AG10803 (cell line): ENCODE results near the gene ILKAP.

ENCODE experiments used
- DNase-seq: peaks from one replicate; pipeline ENCODE4 v3.0.0; 2010; ENCODE audit warnings: low read depth
- H3K4me3 ChIP-seq: 2 replicates; pipeline ENCODE4 v1.5.1; 2011; ENCODE audit warnings: mild to moderate bottlenecking, low read length, control low read depth
- TF ChIP-seq, protein P1 (sequence below): conservative IDR thresholded peaks from 2 replicates; pipeline ENCODE4 v1.5.1; 2011; ENCODE audit warnings: mild to moderate bottlenecking, low read length, control low read depth, inconsistent platforms

Gene ILKAP

DNA sequence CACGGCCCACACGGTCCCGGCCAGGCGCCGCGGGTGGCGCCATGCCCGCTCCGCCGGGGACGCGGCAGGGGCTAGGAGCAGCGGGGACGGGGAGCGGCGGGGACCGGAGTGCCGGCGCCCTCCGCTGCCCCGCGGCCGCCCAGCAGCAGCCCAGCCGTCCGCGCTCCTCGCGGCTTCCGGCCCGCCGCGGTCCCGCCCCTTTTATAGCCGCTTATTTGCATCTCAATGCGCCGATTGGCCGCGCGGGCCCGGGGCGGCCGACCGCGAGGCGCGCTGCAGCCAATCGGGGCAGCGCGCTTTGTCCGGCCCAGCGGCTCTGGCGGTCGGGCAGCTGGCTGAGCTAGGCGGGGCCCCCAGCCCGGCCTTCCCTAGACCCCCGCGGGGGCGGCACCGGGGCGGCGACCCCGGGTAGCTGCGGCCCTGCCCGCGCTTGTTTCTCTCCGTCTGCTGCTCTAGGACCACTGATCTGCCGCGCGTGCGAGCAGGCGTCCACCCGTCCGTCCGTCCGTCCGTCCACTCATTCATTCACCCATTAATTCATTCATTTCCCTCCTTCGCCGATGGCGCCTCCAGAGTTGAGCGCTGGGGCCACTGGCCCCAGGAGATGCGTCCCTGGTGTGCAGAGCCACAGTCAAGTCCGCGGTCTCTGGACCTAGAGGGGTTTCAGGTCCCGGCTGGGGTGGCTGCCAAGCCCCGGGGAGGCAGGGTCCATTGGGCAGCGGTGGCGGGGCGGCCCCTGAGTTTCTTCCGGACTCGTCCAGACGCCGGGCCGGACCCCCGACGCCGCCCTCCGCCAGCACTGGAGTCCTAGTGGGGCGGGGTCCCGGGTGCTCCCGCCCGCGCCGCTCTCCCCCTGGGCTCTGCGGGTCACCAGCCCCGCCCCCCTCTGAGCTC lies 36.6 kb upstream of the ILKAP start, which contains the start of gene HES6:
Gene HES6, minus strand, starts transcription at position 176 of the 894 bp plus-strand sequence. Its CDS starts 133 bp downstream, at position 43.
- TF ChIP-seq, protein P1, sequence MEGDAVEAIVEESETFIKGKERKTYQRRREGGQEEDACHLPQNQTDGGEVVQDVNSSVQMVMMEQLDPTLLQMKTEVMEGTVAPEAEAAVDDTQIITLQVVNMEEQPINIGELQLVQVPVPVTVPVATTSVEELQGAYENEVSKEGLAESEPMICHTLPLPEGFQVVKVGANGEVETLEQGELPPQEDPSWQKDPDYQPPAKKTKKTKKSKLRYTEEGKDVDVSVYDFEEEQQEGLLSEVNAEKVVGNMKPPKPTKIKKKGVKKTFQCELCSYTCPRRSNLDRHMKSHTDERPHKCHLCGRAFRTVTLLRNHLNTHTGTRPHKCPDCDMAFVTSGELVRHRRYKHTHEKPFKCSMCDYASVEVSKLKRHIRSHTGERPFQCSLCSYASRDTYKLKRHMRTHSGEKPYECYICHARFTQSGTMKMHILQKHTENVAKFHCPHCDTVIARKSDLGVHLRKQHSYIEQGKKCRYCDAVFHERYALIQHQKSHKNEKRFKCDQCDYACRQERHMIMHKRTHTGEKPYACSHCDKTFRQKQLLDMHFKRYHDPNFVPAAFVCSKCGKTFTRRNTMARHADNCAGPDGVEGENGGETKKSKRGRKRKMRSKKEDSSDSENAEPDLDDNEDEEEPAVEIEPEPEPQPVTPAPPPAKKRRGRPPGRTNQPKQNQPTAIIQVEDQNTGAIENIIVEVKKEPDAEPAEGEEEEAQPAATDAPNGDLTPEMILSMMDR: no peak
- peak within 1 kb of the TSS; percentile 45 for H3K4me3 ChIP-seq
- DNase-seq: peak; percentile 80

DNA sequence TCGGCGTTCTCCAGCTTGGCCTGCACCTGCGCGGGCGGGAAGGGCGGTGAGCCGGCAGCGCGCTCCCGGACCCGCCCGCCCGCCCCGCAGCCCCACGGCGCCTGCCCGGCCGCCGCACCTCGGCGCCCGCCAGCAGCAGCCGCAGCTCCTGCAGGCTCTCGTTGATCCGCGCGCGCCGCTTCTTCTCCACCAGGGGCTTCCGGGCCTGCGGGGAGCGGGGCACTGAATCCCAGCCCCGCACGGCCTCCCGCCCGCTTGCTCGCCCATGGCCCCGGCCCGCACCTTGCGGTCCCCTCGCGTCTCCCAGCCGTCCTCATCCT lies 36.0 kb upstream of the ILKAP start:
- H3K4me3 ChIP-seq: peak overlapping the region; percentile 45
- DNase-seq: no peak
- TF ChIP-seq, protein P1: no peak

DNA sequence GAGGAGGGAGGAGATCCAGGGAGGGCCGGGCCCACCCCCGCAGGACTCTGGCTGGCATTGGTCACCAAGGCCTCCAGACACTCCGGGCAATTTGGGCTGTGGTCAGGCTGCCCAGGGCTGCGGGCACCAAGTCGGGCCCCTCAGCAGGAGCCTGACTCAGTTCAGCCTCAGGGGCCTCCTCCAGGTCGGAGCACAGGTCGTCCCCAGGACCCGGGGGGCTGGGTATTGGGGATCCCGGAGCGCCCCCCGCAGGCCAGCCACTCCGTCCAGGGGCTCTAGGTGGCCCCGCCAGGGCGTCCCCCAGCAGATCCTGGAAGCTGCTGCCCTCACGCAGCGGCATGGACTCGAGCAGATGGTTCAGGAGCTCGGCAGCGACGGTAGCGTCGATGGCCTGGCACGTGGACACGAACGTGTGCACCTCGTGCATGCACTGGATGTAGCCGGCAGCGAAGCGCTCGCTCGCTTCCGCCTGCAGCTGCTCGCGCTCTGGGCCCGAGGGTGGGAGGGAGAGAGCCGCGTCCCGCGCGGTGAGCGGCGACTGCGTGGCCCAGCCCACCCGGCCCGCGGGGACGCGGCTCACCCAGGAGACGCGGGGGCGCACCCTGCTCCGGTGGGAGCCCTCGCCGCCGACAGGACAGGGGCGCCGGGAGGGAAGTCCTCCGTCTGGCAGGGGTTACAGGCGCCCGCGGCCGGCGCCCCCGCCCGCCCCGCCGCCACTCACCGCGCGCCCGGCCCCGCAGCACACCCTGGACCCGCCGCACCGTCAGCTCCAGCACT lies 35.5 kb upstream of the ILKAP start:
- no peak for DNase-seq
- TF ChIP-seq, protein P1: no peak
- no peak overlapping the region for H3K4me3 ChIP-seq

DNA sequence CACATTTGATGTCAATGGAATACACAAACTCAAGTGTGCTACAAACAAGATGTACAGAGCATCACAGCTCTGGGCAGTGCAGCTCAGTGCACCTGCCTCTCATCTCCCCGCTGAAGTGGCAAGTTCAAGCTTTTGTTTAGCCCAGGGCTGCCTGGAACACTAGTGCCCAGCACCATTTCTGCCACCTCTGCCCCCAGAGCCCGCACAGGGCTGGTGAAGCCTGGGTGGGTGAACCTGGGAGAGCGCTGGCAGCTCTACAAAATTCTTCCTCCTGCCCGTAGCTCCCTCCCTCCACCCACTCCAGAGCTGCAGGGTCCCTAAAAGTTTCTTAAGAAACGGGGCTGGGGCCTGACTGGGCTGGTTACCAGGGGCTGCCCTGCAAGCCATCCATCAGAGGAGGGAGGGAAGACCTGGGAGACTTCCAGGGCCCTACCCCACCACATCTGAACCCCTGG lies 34.8 kb upstream of the ILKAP start:
- DNase-seq: no peak
- no peak overlapping the region for H3K4me3 ChIP-seq
- TF ChIP-seq, protein P1: no peak

DNA sequence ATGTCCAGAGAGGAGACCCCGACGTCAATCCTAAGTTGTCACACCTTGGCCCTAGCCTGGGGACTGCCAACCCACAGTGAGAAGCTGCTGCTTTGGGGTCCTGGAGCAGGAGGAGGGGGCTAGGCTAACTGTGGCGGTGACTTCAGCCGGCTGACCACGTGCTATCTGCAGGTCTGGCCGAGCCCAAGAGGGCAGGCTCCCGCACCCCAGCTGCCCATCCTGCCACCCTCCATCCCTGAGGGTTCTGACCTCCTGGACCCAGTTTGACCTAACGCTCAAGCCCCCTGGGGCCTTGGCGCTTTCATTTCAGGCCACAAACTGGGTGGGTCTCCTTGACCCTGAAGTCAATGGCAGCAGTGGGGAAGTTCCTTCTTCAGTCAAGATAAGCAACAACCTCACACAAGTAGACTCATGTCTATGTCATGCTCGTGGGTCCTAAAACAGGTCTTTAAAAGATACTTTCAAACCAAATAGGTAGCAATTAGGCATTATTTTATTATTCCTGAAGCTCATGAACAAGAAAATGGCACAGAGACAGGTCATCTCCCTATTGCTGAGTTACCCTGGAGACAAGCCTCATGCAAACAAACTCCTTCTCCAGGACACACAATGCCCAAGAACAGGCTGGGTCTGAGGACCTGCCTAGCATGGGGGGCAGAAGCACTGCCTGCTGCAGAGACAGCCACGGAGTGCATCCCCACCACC lies 34.1 kb upstream of the ILKAP start:
- H3K4me3 ChIP-seq: no peak overlapping the region
- TF ChIP-seq, protein P1: no peak
- DNase-seq: no peak

DNA sequence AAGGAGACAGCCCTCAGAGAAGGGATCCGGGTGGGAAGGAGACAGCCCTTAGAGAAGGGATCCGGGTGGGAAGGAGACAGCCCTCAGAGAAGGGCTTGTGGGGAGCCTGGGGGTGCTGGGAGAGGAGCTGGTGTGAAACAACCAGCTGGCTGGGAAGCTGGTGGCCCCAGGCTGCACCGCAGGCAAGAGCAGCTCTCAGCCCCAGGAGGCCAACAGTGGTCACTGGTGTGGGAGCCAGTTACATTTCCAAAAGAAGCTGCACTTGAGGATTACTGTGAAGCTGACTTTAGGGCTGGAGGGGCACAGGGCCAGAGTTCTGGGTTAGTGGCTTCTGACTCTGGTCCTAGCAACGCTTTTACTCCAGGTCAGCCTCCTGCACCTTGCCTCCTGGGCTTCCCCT lies 33.1 kb upstream of the ILKAP start:
- no peak for DNase-seq
- no peak overlapping the region for H3K4me3 ChIP-seq
- TF ChIP-seq, protein P1: no peak
